Measurements from ENCODE around the gene KRT36.

- no peak for TF ChIP-seq POLR2AphosphoS5 (IDR thresholded peaks at IDR 0.05; ENCODE audit: low read depth, low read length)
- no peak for TF ChIP-seq POLR2A (IDR thresholded peaks at IDR 0.05; ENCODE audit: low read depth, low read length)
These were observed 10.0 kb upstream of the KRT36 start for GRCh38 chr17:41499714-41500113.

Measured in GM12891 (cell line).